NCI-H2227 (cell line): ENCODE results near the gene SPRR2B.
"Not testable (repeated sequence)": the region's sequence is repeated elsewhere in the genome, so short reads cannot be mapped to it uniquely, and the experiment has no call there.

Source experiments
- DNase-seq: peaks from one replicate; lab custom pipeline; 2025; ENCODE audit not compliant: unreplicated experiment; lab: John Stamatoyannopoulos, UW

The SPRR2B gene

DNA sequence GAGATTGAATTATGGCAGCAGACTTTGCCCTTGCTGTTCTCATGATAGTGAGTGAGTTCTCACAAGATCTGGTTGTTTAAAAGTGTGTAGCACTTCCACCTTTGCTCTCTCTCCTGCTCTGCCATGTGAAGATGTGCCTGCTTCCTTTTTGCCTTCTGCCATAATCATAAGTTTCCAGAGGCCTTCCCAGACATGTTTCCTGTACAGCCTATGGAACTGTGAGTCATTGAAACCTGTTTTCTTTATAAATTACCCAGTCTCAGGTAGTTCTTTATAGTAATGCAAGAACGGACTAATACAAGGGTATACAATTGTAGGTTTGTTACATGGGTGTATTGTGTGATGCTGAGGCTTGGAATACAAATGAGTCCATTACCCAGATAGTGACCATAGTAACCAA is 36.2 kb downstream of the SPRR2B start:
- no peak for DNase-seq

DNA sequence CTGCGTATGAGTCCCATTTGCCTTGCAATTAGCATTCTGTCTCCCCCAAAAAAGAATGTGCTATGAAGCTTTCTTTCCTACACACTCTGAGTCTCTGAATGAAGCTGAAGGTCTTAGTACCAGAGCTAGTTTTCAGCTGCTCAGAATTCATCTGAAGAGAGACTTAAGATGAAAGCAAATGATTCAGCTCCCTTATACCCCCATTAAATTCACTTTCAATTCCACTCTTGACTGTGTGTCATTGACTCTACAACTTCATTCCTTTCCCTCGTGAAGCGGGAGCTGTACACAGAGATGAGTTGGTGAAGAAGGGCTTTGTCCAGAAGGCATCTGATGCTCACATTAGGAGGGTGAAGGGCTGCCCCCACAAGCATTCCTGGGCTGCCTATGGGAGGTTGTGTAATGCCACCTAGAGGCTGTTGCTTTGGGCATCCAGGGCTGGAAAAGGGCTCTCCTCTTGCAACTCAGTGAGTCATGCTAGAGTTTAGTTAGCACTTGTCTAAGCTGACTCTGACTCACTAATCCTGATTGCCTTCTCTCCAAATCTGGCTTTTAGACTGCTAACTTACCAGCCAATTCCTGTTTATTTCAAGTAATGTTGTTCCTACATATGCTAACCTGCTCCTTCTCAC is 38.6 kb downstream of the SPRR2B start:
- no peak for DNase-seq

DNA sequence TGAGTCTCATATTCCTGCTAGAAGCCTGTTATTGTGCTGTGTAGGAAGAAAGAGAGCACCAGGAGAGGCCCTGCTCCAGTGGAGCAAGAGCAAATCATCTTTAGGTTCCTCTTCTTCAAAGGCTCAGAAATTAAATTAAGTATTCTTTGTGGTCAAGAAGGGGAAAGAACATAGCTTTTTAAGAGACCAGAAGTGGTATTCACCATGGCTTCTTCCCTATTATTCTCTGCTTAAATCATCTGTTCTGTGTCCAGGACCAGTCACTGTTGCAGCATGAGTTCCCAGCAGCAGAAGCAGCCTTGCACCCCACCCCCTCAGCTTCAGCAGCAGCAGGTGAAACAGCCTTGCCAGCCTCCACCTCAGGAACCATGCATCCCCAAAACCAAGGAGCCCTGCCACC is 39.3 kb downstream of the SPRR2B start:
- no peak for DNase-seq

DNA sequence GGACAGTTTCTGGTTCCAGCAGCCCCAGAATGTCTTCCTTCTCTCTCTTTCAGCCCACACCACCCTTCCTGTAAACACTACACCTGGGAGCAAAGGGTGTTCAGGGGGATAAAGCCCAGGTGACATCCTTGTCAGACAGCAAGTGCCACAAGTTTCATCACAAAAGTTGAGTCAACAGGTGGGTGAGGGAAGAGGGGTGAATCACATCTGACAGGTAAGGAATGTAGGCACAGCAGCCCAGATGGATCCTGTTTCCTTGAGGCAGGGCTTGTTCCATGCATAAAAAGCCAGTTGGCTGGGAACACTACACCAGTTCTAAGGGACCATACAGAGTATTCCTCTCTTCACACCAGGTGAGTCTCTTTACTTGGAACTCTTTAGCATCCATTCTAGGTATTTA is 40.5 kb downstream of the SPRR2B start, which contains the start of gene SPRR1B:
SPRR1B (plus strand) TSS at position 309 of the 400 bp plus-strand sequence. CDS start 1,143 bp downstream, outside the sequence.
- no peak for DNase-seq

DNA sequence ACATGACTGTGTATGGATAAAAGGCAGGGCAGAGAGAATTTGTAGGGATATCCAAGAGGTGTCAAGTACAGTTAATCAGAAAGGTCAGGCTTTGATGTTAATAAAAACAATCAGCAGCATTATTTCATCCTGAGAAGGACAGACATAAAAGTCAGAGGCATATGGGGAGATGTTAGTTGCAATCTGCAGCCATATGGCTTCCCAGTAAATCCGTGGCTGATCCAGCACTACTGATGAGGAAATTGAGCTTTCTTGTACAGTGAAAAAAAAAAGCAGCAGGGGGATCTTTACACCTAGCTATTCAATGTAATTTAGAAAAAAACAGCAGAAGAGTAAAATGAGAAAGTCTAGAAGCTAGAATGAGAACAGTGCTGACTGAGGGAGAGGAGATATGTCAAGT is 42.6 kb downstream of the SPRR2B start:
- DNase-seq: no peak

DNA sequence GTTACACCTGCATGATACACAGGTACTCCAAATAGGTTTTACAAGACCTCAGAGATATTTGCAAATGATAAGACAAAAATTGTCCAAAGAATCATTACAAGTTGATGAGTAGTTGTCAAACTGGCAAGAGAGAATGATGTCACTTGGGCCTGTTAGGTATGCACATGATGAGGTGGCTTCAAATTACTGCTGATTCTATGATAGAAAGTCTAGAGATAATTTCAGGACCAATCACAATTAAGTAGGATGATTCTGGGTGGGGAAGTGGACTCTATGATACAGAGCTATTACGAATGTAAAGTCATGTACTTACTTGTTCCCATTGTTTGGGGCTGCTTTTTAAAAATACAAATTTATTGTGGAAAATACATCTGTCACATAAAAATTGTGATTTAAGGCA is 45.6 kb downstream of the SPRR2B start:
- no peak for DNase-seq

DNA sequence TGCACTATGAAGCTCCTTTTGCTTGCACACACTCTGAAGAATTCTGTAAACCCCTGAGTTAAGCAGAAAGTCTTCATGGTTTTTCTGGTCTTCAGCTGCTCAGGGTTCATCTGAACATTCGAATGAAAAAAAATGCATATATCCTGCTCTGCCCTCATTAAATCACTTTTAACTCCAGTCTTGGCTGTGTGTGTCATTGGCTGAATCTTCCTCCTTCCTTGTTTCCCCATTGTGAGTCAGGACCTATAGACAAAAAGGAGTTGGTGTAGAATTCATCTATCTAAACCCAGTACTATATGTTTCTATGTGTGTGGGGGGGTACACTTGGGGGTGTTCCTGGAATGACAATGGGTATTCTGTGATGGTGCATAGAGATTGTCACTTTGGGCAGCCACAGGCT is 47.0 kb downstream of the SPRR2B start:
- DNase-seq: no peak

DNA sequence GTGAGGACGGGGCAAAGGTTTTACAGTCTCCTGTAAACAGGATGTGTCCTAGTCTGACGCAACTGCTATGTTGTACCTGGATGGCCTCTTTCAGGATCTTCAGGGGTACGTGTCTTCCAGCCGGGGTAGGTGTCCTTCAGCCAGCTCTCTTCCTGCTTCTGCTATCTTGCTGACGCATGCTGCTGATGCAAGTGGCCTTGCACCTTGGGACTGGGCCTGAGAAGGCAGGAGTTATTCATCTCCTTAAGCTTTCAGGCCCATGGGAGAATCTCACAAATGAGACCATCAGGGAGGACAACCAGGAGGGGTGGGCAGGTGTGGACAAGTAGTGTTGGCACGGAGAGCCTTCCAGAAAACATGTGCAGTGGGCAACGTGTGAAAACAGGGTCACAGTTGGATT is 48.3 kb downstream of the SPRR2B start:
- DNase-seq: no peak

DNA sequence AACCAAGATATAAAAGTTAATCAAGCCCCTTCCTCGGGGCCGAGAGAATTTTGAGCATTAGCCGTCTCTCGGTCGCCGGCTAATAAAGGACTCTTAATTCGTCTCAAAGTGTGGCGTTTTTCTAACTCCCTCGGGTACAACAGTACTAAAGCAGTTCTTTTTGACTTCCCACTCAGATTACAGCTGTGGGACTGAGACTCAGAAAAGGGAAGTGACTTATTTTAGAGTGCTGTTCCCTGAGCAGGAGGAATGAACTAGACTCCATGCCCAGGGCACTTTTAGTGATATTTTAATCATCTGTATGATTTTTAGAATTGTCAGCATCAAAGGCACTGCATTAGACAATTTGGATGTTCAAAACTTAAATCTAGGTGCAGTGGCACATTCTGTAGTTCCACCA is 49.1 kb downstream of the SPRR2B start:
- DNase-seq: not testable (repeated sequence)

DNA sequence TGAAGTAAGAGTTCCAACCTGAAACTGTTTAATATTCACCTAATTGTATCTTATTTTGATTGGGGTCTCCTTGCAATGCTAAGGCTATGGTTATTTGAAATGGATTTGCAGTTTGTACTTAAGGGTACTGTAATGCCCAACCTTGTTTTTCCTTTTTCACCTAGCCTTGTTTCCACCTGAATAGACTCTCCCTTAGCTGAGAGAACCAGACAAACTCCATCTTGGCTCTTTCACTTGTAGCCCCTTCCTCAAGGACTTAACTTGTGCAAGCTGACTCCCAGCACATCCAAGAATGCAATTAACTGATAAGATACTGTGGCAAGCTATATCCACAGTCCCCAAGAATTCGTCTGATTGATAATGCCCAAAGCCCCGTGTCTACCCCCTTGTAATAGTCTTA is 49.6 kb downstream of the SPRR2B start:
- not testable (repeated sequence) for DNase-seq
